ENCODE data around the gene IPO4. TPM values are rescaled to one million over a fixed set of nuclear protein-coding genes. Genes with fewer than 3 reads are reported as not detected.

IPO4 gene
- total RNA-seq, 4 donors from 2014 or later = 43.0 to 90.5 (median 58.0) TPM

DNA sequence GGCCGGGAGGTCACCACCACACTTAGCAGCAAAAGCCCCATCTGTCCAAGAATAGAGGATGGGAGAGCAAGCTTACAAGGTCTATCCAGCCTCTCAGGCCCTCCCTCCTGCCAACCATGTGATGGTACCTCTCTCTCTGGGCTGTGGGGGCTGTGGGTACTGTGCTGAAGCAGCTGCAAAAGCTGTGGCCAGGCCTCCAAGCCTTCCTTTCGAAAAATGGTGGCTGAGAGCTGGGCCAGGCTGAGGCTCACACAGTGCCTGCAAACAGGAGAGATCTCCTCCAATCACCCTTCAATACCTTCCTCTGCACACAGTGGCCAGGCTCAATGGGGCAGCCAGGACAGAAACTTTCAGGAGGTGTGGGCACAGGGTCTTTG, 1.1 kb downstream of the IPO4 start:
- Histone ChIP-seq H3K4me1 (peaks cover 26% of the 10 kb centered on the region), H3K4me3 (peak overlapping the region; percentile 90), H3K36me3 (peaks cover 61% of the 10 kb centered on the region), H3K27me3 (no peaks in the 10 kb centered on the region), H3K9me3 (no peaks in the 10 kb centered on the region), H3K27ac (no peak overlapping the region)
- 86% methylated on average over 2 of the region's 2 CpGs for whole genome bisulfite sequencing
- no peak for DNase-seq (ENCODE audit: low spot score in 2 of 2)
- no peak for TF ChIP-seq POLR2A (IDR thresholded peaks at IDR 0.05)
- TF ChIP-seq EP300 (IDR thresholded peaks at IDR 0.05) = no peak
- no peak for TF ChIP-seq POLR2AphosphoS5 (IDR thresholded peaks at IDR 0.05)
- TF ChIP-seq, protein P1, sequence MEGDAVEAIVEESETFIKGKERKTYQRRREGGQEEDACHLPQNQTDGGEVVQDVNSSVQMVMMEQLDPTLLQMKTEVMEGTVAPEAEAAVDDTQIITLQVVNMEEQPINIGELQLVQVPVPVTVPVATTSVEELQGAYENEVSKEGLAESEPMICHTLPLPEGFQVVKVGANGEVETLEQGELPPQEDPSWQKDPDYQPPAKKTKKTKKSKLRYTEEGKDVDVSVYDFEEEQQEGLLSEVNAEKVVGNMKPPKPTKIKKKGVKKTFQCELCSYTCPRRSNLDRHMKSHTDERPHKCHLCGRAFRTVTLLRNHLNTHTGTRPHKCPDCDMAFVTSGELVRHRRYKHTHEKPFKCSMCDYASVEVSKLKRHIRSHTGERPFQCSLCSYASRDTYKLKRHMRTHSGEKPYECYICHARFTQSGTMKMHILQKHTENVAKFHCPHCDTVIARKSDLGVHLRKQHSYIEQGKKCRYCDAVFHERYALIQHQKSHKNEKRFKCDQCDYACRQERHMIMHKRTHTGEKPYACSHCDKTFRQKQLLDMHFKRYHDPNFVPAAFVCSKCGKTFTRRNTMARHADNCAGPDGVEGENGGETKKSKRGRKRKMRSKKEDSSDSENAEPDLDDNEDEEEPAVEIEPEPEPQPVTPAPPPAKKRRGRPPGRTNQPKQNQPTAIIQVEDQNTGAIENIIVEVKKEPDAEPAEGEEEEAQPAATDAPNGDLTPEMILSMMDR (IDR thresholded peaks at IDR 0.05) = no peak

DNA sequence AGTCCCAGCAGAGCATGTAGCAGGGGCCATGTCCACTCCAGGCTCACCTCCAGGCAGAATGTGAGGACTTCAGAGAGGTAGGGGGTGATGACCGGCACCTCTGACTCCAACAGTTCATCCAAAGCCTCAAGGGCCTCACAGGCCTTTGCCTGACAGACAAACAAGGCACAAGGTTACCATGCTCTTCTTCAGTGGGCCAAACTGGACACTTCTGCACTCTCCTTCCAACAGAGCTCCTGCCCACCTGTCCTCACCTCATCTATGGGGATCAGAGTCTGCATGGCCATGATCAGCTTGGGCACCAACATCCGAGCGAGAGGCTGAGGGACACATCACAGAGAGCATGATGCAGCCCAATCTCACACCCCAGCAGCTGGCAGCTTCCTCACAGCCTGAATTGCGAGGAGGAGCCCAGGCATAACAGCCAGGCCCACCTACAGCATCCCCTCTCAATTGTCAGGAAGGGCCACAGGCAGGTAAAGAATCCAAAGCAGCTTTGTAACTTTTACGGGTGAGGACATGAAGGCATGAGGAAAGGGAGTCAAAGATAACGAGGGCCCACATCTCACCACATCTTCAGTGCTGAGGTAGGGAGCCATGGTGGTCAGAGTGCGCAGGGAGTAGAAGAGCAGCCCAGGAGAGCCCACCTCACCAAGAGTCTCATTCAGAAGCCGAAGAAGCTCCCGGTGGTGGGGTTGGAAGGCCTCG, 1.6 kb downstream of the IPO4 start:
- H3K36me3 ChIP-seq = peaks cover 61% of the 10 kb centered on the region
- no peak for TF ChIP-seq POLR2A (IDR thresholded peaks at IDR 0.05)
- TF ChIP-seq, protein P1 (IDR thresholded peaks at IDR 0.05) = no peak

DNA sequence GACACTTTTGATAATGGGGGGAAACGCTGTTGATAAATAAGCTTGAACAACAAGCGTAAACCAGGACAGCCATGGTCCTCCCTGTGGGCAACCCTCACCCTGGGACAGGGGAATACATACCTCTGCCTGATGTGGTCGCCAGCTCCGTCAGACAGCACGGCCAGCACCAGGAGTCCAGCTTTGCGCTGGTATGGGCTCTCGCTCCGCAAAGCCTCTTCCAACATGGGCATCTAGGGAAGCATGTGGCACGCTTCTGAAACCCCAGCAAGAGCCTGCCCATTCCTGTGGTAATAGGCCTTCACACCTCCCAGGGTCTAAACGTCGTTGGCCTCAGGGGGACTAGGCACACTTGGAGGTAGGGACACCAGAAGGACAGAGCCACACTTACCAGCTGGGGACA, 2.9 kb downstream of the IPO4 start:
- 96% methylated on average over 11 of the region's 11 CpGs for WGBS
- Histone ChIP-seq H3K4me3 (no peak overlapping the region), H3K27ac (no peak overlapping the region), H3K9me3 (no peaks in the 10 kb centered on the region), H3K36me3 (peaks cover 63% of the 10 kb centered on the region), H3K27me3 (no peaks in the 10 kb centered on the region), H3K4me1 (peaks cover 26% of the 10 kb centered on the region)
- TF ChIP-seq POLR2AphosphoS5 (IDR thresholded peaks at IDR 0.05) = no peak
- TF ChIP-seq, protein P1 (IDR thresholded peaks at IDR 0.05) = no peak
- TF ChIP-seq POLR2A (IDR thresholded peaks at IDR 0.05) = no peak
- no peak for TF ChIP-seq EP300 (IDR thresholded peaks at IDR 0.05)
- DNase-seq (ENCODE audit: low spot score in 2 of 2) = no peak

More for the DNA sequence above, 1.6 kb downstream of the IPO4 start:
- Histone ChIP-seq H3K4me3 (no peak overlapping the region), H3K4me1 (peaks cover 26% of the 10 kb centered on the region), H3K27me3 (no peaks in the 10 kb centered on the region), H3K9me3 (no peaks in the 10 kb centered on the region), H3K27ac (no peak overlapping the region)
- 94% methylated on average over 9 of the region's 10 CpGs for WGBS
- DNase-seq (ENCODE audit: low spot score in 2 of 2) = no peak

DNA sequence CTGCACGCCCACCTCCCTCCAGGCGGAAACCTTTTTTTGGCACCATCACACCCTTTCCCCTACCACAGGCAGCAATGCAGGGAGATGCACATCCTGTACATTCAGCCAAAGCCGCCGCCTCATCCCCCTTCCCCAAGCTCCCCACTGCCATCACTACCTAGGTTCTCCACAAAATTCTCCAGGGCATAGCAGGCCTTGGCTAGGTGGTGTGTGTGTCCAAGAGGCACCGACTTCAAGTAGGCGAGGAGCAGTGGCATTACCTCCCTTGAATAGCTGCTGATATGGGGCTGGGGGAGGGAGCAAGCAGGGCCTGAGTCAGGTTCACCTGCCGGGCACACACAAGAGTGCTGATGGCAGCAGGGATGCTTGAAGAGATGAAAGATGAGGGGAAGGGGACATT, 3.6 kb downstream of the IPO4 start:
- H3K9me3 ChIP-seq = no peaks in the 10 kb centered on the region
- TF ChIP-seq EP300 (IDR thresholded peaks at IDR 0.05) (no peak), POLR2A (IDR thresholded peaks at IDR 0.05) (no peak), POLR2AphosphoS5 (IDR thresholded peaks at IDR 0.05) (no peak)
- TF ChIP-seq, protein P1 (IDR thresholded peaks at IDR 0.05) = no peak
- DNase-seq (ENCODE audit: low spot score in 2 of 2) = no peak
- H3K27ac ChIP-seq = no peak overlapping the region
- H3K27me3 ChIP-seq = no peaks in the 10 kb centered on the region
- H3K36me3 ChIP-seq = peaks cover 67% of the 10 kb centered on the region
- no peak overlapping the region for H3K4me3 ChIP-seq
- WGBS = 94% methylated on average over 7 of the region's 7 CpGs
- H3K4me1 ChIP-seq = peaks cover 26% of the 10 kb centered on the region

DNA sequence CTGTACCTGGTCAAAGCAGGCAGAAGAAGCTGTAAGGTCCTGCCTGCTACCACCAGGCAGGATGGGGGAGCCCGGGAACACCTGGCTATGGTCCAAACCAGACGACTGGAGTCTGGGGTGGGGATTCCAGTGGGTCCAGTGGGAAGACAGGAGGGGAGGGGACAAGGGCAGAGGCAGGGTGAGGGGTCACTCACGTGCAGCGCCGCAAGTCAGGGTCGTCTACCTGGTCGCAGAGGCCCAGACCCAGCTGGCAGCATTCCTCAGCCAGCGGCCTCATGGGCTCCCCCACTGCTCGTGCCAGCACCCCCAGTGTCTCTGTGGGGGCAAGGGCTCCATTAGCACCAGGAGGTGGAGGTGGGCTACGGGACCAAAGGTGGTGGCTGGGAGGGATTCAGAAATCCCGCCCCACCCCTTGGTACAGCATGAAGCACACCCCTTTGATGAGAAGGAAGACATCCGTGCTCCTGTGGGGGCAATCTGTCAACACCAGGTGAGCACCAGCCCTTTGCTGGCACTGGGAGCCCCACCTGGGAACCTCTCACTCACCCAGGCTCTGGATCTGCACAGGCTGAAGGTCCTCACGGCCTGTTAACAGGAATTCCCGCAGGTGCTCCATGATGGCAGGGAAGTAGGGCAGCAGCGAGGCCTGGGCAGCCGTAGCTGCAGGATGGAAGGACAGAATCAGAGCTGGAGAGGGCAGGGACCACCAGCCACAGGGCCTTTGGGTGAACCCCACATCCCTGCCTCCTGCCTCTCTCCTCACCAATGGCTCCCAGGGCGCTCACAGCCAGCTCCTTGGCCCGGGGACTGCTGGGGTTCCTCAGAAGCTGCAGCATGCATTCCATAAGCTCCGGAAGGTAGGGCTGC, 4.3 kb downstream of the IPO4 start:
- H3K4me3 ChIP-seq = no peak overlapping the region
- no peak overlapping the region for H3K27ac ChIP-seq
- H3K4me1 ChIP-seq = peaks cover 22% of the 10 kb centered on the region
- H3K27me3 ChIP-seq = no peaks in the 10 kb centered on the region
- no peak for DNase-seq (ENCODE audit: low spot score in 2 of 2)
- H3K36me3 ChIP-seq = peaks cover 74% of the 10 kb centered on the region
- TF ChIP-seq POLR2AphosphoS5 (IDR thresholded peaks at IDR 0.05) (no peak), POLR2A (IDR thresholded peaks at IDR 0.05) (no peak), EP300 (IDR thresholded peaks at IDR 0.05) (no peak)
- TF ChIP-seq, protein P1 (IDR thresholded peaks at IDR 0.05) = no peak
- WGBS = 81% methylated on average over 9 of the region's 19 CpGs
- H3K9me3 ChIP-seq = no peaks in the 10 kb centered on the region

Data from suprapubic skin (tissue), 4 donors.